Measurements from ENCODE around the gene FLT3LG. TPM values are rescaled to one million over a fixed set of nuclear protein-coding genes. Genes with fewer than 3 reads are reported as not detected.
"Not testable (repeated sequence)": the region's sequence is repeated elsewhere in the genome, so short reads cannot be mapped to it uniquely, and the experiment has no call there.

FLT3LG gene
- total RNA-seq, 1 donor from 2014 or later, result 11.3 TPM

DNA sequence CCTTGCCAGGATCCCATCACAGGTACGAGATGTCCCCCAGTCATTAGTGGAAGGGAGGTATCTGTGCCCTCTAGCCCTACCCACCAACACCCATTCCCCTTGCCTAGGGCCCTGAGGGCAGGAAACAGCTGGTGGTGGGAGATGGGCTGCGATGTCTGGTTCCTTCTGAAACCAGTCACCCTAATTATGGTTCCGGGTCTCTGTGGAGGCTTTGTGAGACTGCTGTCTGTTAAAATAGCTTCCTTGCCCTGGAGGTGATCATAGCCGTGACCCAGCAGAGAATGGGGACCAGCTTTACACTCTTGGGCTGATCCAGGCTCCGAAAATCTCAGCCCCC, 15.5 kb upstream of the FLT3LG start:
- no peak overlapping the region for H3K27ac Mint-ChIP-seq (ENCODE audit: unreplicated experiment)
- no peaks in the 10 kb centered on the region for H3K27me3 Mint-ChIP-seq (ENCODE audit: unreplicated experiment)
- no peaks in the 10 kb centered on the region for H3K9me3 Mint-ChIP-seq (ENCODE audit: unreplicated experiment)
- H3K4me3 Mint-ChIP-seq (ENCODE audit: unreplicated experiment), result no peak overlapping the region
- no peak for DNase-seq (ENCODE audit: extremely low spot score, unreplicated experiment)
- TF ChIP-seq, protein P1, sequence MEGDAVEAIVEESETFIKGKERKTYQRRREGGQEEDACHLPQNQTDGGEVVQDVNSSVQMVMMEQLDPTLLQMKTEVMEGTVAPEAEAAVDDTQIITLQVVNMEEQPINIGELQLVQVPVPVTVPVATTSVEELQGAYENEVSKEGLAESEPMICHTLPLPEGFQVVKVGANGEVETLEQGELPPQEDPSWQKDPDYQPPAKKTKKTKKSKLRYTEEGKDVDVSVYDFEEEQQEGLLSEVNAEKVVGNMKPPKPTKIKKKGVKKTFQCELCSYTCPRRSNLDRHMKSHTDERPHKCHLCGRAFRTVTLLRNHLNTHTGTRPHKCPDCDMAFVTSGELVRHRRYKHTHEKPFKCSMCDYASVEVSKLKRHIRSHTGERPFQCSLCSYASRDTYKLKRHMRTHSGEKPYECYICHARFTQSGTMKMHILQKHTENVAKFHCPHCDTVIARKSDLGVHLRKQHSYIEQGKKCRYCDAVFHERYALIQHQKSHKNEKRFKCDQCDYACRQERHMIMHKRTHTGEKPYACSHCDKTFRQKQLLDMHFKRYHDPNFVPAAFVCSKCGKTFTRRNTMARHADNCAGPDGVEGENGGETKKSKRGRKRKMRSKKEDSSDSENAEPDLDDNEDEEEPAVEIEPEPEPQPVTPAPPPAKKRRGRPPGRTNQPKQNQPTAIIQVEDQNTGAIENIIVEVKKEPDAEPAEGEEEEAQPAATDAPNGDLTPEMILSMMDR (IDR thresholded peaks at IDR 0.05), result no peak
- no peaks in the 10 kb centered on the region for H3K36me3 Mint-ChIP-seq (ENCODE audit: unreplicated experiment)
- peaks cover 6% of the 10 kb centered on the region for H3K4me1 Mint-ChIP-seq (ENCODE audit: unreplicated experiment)

DNA sequence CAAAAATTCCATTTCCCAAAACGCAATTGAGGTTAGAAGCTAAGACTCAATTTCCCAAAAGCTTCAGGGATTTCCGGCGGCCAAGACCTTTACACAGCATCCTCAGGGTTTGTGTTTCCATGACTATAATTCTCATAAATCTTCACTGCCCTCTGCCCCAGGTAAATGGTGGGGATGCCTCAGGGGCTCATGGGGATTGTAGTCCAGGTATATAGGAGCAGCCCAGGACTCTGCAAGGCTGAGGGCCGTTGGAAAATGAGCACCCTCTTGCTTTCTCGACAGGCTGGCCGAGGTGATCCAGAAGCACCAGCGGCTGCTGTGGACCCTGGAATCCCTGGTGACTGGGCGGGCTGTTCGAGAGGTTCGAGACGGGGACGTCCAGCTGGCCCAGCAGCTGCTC, 14.6 kb upstream of the FLT3LG start:
- H3K27me3 Mint-ChIP-seq (ENCODE audit: unreplicated experiment), result no peaks in the 10 kb centered on the region
- H3K4me1 Mint-ChIP-seq (ENCODE audit: unreplicated experiment), result no peaks in the 10 kb centered on the region
- TF ChIP-seq, protein P1 (IDR thresholded peaks at IDR 0.05), result no peak

GRCh38 chr19:49461130-49461529, 12.9 kb upstream of the FLT3LG start:
- H3K4me1 Mint-ChIP-seq (ENCODE audit: unreplicated experiment); H3K36me3 Mint-ChIP-seq (ENCODE audit: unreplicated experiment); DNase-seq (ENCODE audit: extremely low spot score, unreplicated experiment); H3K27me3 Mint-ChIP-seq (ENCODE audit: unreplicated experiment); H3K27ac Mint-ChIP-seq (ENCODE audit: unreplicated experiment); H3K9me3 Mint-ChIP-seq (ENCODE audit: unreplicated experiment); H3K4me3 Mint-ChIP-seq (ENCODE audit: unreplicated experiment): not testable (repeated sequence)

More for the DNA sequence above, 14.6 kb upstream of the FLT3LG start:
- no peak for DNase-seq (ENCODE audit: extremely low spot score, unreplicated experiment)
- Mint-ChIP-seq H3K27ac (ENCODE audit: unreplicated experiment) (no peak overlapping the region), H3K9me3 (ENCODE audit: unreplicated experiment) (no peaks in the 10 kb centered on the region), H3K4me3 (ENCODE audit: unreplicated experiment) (no peak overlapping the region), H3K36me3 (ENCODE audit: unreplicated experiment) (no peaks in the 10 kb centered on the region)

- H3K4me1 Mint-ChIP-seq (ENCODE audit: unreplicated experiment), result no peaks in the 10 kb centered on the region
- H3K27me3 Mint-ChIP-seq (ENCODE audit: unreplicated experiment), result no peaks in the 10 kb centered on the region
- no peaks in the 10 kb centered on the region for H3K36me3 Mint-ChIP-seq (ENCODE audit: unreplicated experiment)
- DNase-seq (ENCODE audit: extremely low spot score, unreplicated experiment), result no peak
- H3K4me3 Mint-ChIP-seq (ENCODE audit: unreplicated experiment), result no peak overlapping the region
- H3K9me3 Mint-ChIP-seq (ENCODE audit: unreplicated experiment), result no peaks in the 10 kb centered on the region
- H3K27ac Mint-ChIP-seq (ENCODE audit: unreplicated experiment), result no peak overlapping the region
- TF ChIP-seq, protein P1 (IDR thresholded peaks at IDR 0.05), result no peak
Measured at GRCh38 chr19:49461656-49462055, 12.4 kb upstream of the FLT3LG start.

- DNase-seq (ENCODE audit: extremely low spot score, unreplicated experiment), result no peak
- H3K27me3 Mint-ChIP-seq (ENCODE audit: unreplicated experiment), result no peaks in the 10 kb centered on the region
- H3K4me3 Mint-ChIP-seq (ENCODE audit: unreplicated experiment), result no peak overlapping the region
- no peaks in the 10 kb centered on the region for H3K9me3 Mint-ChIP-seq (ENCODE audit: unreplicated experiment)
- TF ChIP-seq, protein P1 (IDR thresholded peaks at IDR 0.05), result no peak
- no peaks in the 10 kb centered on the region for H3K36me3 Mint-ChIP-seq (ENCODE audit: unreplicated experiment)
- no peak overlapping the region for H3K27ac Mint-ChIP-seq (ENCODE audit: unreplicated experiment)
- H3K4me1 Mint-ChIP-seq (ENCODE audit: unreplicated experiment), result no peaks in the 10 kb centered on the region
Measured at GRCh38 chr19:49462492-49462891, 11.5 kb upstream of the FLT3LG start.

All from osteocyte (in vitro differentiated cells).